Keratinocyte (primary cell): ENCODE data around the gene PPM1A.

Source experiments
- EZH2 ChIP-seq: IDR thresholded peaks from one replicate; pipeline ENCODE4 v1.6.1; 2012; ENCODE audit warnings: inconsistent platforms, mild to moderate bottlenecking, low read length, moderate library complexity
- TF ChIP-seq, protein P1 (sequence below), 3 experiments: IDR thresholded peaks in 1 of 3; conservative IDR thresholded peaks in 1 of 3; optimal IDR thresholded peaks in 1 of 3; 2 replicates in 2 of 3; 3 replicates in 1 of 3; pipeline versions ENCODE3 to v1.5.1; 2011; ENCODE audit warnings: low read length in 3 of 3, mild to moderate bottlenecking in 3 of 3, moderate library complexity in 2 of 3, control low read depth in 1 of 3, inconsistent platforms in 1 of 3; ENCODE audit not compliant: insufficient read depth in 2 of 3; ENCODE audit errors: extremely low read depth in 1 of 3

- TF ChIP-seq, protein P1, sequence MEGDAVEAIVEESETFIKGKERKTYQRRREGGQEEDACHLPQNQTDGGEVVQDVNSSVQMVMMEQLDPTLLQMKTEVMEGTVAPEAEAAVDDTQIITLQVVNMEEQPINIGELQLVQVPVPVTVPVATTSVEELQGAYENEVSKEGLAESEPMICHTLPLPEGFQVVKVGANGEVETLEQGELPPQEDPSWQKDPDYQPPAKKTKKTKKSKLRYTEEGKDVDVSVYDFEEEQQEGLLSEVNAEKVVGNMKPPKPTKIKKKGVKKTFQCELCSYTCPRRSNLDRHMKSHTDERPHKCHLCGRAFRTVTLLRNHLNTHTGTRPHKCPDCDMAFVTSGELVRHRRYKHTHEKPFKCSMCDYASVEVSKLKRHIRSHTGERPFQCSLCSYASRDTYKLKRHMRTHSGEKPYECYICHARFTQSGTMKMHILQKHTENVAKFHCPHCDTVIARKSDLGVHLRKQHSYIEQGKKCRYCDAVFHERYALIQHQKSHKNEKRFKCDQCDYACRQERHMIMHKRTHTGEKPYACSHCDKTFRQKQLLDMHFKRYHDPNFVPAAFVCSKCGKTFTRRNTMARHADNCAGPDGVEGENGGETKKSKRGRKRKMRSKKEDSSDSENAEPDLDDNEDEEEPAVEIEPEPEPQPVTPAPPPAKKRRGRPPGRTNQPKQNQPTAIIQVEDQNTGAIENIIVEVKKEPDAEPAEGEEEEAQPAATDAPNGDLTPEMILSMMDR (optimal IDR thresholded peaks at IDR 0.05 in 1 of 3, IDR thresholded peaks at IDR 0.05 in 1 of 3, conservative IDR thresholded peaks at IDR 0.05 in 1 of 3; ENCODE audit: extremely low read depth in 1 of 3, insufficient read depth in 2 of 3, low read length in 3 of 3): no peak
- no peak for TF ChIP-seq EZH2
Measured at GRCh38 chr14:60329274-60329673, 80.3 kb downstream of the PPM1A start.
